Loucy (cell line): ENCODE results near the gene TENM3.

Experiments used
- H2AFZ ChIP-seq: fragments of 200-600 bp; sonication (generic); 2 replicates; pipeline ENCODE4 v1.6.0; 2016; ENCODE audit warnings: antibody characterized with exemption, mild to moderate bottlenecking, low read length, moderate library complexity
- H3F3A ChIP-seq: fragments of 200-600 bp; 2 replicates; pipeline ENCODE4 v1.6.0; 2016; ENCODE audit warnings: antibody characterized with exemption, low read depth, mild to moderate bottlenecking
- H3K27me3 ChIP-seq: fragments of 200-600 bp; sonication (generic); 2 replicates; pipeline ENCODE4 v1.6.1; 2014; ENCODE audit warnings: low read length, mild to moderate bottlenecking; ENCODE audit not compliant: insufficient read depth, poor library complexity, severe bottlenecking
- H3K36me3 ChIP-seq: fragments of 200-600 bp; sonication (generic); 2 replicates; pipeline ENCODE4 v1.6.1; 2016; ENCODE audit warnings: low read length; ENCODE audit not compliant: insufficient read depth
- H3K4me1 ChIP-seq: fragments of 200-600 bp; sonication (generic); 2 replicates; pipeline ENCODE4 v1.5.1; 2014; ENCODE audit warnings: low read length, mild to moderate bottlenecking; ENCODE audit not compliant: insufficient read depth, poor library complexity, severe bottlenecking
- H3K4me2 ChIP-seq: fragments of 200-600 bp; sonication (generic); 2 replicates; pipeline ENCODE4 v1.6.0; 2014; ENCODE audit warnings: antibody characterized with exemption, low read length, low read depth, mild to moderate bottlenecking; ENCODE audit not compliant: poor library complexity, severe bottlenecking
- H3K4me3 ChIP-seq: fragments of 200-600 bp; sonication (generic); 2 replicates; pipeline ENCODE4 v1.5.1; 2014; ENCODE audit warnings: low read length, mild to moderate bottlenecking, mixed read lengths; ENCODE audit not compliant: poor library complexity, severe bottlenecking
- H3K79me2 ChIP-seq: fragments of 200-600 bp; sonication (generic); 2 replicates; pipeline ENCODE4 v1.6.1; 2014; ENCODE audit warnings: low read length; ENCODE audit not compliant: insufficient read depth
- H3K9ac ChIP-seq: fragments of 200-600 bp; sonication (generic); 2 replicates; pipeline ENCODE4 v1.6.0; 2014; ENCODE audit warnings: mild to moderate bottlenecking, low read depth, low read length, moderate library complexity; ENCODE audit not compliant: poor library complexity, severe bottlenecking
- H3K9me2 ChIP-seq: fragments of 200-600 bp; sonication (generic); replicated peaks from 2 replicates; pipeline ENCODE4 v1.6.1; 2016; ENCODE audit warnings: low read depth, low read length, mixed read lengths
- H3K9me3 ChIP-seq: fragments of 200-600 bp; sonication (generic); 2 replicates; pipeline ENCODE4 v1.6.1; 2014; ENCODE audit warnings: mild to moderate bottlenecking, antibody characterized with exemption, low read length, low read depth; ENCODE audit not compliant: insufficient read depth
- H4K20me1 ChIP-seq: fragments of 200-600 bp; sonication (generic); 2 replicates; pipeline ENCODE4 v1.6.0; 2014; ENCODE audit warnings: antibody characterized with exemption, low read length, mild to moderate bottlenecking; ENCODE audit not compliant: insufficient read depth, poor library complexity, severe bottlenecking
- CTCF ChIP-seq: fragments of 200-600 bp; sonication (generic); conservative IDR thresholded peaks from 2 replicates; pipeline ENCODE4 v1.5.1; 2014; ENCODE audit warnings: mild to moderate bottlenecking, antibody characterized with exemption, low read length
- EZH2phosphoT487 ChIP-seq: fragments of 200-600 bp; IDR thresholded peaks from 2 replicates; pipeline ENCODE4 v1.6.1; 2018; ENCODE audit warnings: antibody characterized with exemption, mild to moderate bottlenecking, moderate library complexity, borderline replicate concordance

Gene TENM3

GRCh38 chr4:182205306-182205705, 37.9 kb upstream of the TENM3 start:
- no peak overlapping the region for H2AFZ ChIP-seq

GRCh38 chr4:182206266-182206665, 36.9 kb upstream of the TENM3 start:
- no peak overlapping the region for H3K9ac ChIP-seq
- H4K20me1 ChIP-seq = no peaks in the 10 kb centered on the region
- TF ChIP-seq EZH2phosphoT487 (no peak), CTCF (no peak)
- no peaks in the 10 kb centered on the region for H3K27me3 ChIP-seq
- no peak overlapping the region for H3K4me2 ChIP-seq
- no peaks in the 10 kb centered on the region for H3K9me2 ChIP-seq
- no peaks in the 10 kb centered on the region for H3K9me3 ChIP-seq
- H3K79me2 ChIP-seq = no peaks in the 10 kb centered on the region
- H2AFZ ChIP-seq = no peak overlapping the region
- H3F3A ChIP-seq = no peaks in the 10 kb centered on the region
- H3K36me3 ChIP-seq = no peaks in the 10 kb centered on the region
- no peaks in the 10 kb centered on the region for H3K4me1 ChIP-seq
- H3K4me3 ChIP-seq = no peak overlapping the region

More at GRCh38 chr4:182205306-182205705, 37.9 kb upstream of the TENM3 start:
- Histone ChIP-seq H3K9me3 (no peaks in the 10 kb centered on the region), H3K4me2 (no peak overlapping the region), H3K27me3 (no peaks in the 10 kb centered on the region), H3K79me2 (no peaks in the 10 kb centered on the region), H3K9me2 (no peaks in the 10 kb centered on the region), H3K36me3 (no peaks in the 10 kb centered on the region), H3F3A (no peaks in the 10 kb centered on the region), H3K4me1 (no peaks in the 10 kb centered on the region), H3K9ac (no peak overlapping the region), H4K20me1 (no peaks in the 10 kb centered on the region), H3K4me3 (no peak overlapping the region)
- no peak for TF ChIP-seq EZH2phosphoT487
- no peak for TF ChIP-seq CTCF

- Histone ChIP-seq H3K27me3 (no peaks in the 10 kb centered on the region), H3K9me2 (no peaks in the 10 kb centered on the region), H3K9ac (no peak overlapping the region), H3K36me3 (no peaks in the 10 kb centered on the region), H3F3A (no peaks in the 10 kb centered on the region), H3K4me3 (no peak overlapping the region), H2AFZ (no peak overlapping the region), H3K4me2 (no peak overlapping the region), H3K4me1 (no peaks in the 10 kb centered on the region), H3K9me3 (no peaks in the 10 kb centered on the region), H4K20me1 (no peaks in the 10 kb centered on the region), H3K79me2 (no peaks in the 10 kb centered on the region)
- TF ChIP-seq EZH2phosphoT487 = no peak
Measured at GRCh38 chr4:182206916-182207315, 36.3 kb upstream of the TENM3 start.

DNA sequence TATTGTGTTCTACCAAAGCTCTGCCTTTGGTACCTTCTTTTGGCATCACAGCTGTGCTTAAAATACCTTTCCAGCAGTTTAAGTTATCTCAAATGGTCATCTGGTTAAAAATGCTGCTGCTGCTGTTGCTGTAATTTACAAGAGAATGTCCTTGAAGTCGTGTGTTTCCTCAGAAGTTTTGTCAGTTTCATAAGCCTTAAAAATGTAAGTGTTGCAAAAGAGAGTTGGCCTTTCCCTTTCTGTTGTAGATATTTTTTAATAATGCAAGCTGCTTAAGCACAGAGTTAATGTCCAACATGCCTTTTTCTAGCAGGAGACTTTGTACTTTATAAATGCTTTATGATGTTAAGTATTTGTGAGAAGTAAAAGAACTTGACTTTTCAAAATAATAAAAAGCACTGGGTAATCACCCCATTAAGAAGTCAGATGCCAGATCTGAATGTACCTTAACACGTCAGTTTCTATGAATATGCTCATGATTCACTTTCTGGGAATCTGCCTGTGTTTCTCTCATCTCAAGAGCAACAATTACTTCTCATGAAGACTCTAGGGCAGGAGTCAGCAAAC, 35.3 kb upstream of the TENM3 start:
- no peaks in the 10 kb centered on the region for H3K9me2 ChIP-seq
- TF ChIP-seq EZH2phosphoT487 = no peak
- no peak for TF ChIP-seq CTCF
- H3K79me2 ChIP-seq = no peaks in the 10 kb centered on the region
- H4K20me1 ChIP-seq = no peaks in the 10 kb centered on the region
- no peaks in the 10 kb centered on the region for H3K4me1 ChIP-seq
- no peaks in the 10 kb centered on the region for H3K36me3 ChIP-seq
- H3K27me3 ChIP-seq = no peaks in the 10 kb centered on the region
- H3F3A ChIP-seq = no peaks in the 10 kb centered on the region
- H3K9me3 ChIP-seq = no peaks in the 10 kb centered on the region
- no peak overlapping the region for H3K9ac ChIP-seq
- no peak overlapping the region for H2AFZ ChIP-seq
- H3K4me3 ChIP-seq = no peak overlapping the region
- no peak overlapping the region for H3K4me2 ChIP-seq
